Endometrium (tissue), 2 donors: ENCODE results near the gene KRTAP10-7.
"Not testable (repeated sequence)": the region's sequence is repeated elsewhere in the genome, so short reads cannot be mapped to it uniquely, and the experiment has no call there.

Experiments used
- FAIRE-seq: peaks from 2 replicates; lab custom pipeline; 2012; peaks lifted over from hg19 to GRCh38; lab: Jason Lieb, UNC
- donor health status: control.
- donor health status: control.

The KRTAP10-7 gene

DNA sequence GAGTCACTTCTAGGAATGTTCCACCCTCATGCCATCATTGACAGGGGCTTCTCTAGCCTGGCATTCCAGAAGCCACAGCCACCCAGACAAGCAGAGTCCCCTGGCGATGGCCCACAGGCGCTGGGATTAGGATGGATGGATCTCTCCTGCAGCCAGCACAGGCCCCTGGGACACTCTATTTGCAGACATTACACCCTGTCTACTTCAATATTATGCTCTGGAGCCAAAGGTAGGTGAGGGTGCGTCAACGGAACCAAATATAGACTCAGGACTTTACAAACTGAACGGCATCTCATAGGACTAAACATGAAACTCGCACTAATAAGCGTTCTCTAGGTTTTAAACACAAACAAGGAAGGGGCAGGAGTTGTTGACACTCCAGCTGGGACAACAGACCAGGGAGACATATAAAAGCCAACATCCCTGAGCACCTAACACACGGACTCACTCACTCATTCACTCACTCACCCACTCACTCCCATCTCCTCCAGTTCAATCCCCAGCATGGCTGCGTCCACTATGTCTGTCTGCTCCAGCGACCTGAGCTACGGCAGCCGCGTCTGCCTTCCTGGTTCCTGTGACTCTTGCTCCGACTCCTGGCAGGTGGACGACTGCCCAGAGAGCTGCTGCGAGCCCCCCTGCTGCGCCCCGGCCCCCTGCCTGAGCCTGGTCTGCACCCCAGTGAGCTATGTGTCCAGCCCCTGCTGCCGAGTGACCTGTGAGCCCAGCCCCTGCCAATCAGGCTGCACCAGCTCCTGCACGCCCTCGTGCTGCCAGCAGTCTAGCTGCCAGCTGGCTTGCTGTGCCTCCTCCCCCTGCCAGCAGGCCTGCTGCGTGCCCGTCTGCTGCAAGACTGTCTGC is at the start of gene KRTAP10-7:
TSS of gene KRTAP10-7 (plus strand) at position 480 of the 861 bp plus-strand sequence. CDS start at position 505, 25 bp downstream.
- not testable (repeated sequence) for FAIRE-seq

- no peak for FAIRE-seq
These were observed 49.6 kb upstream of the KRTAP10-7 start for GRCh38 chr21:44550807-44551206.

DNA sequence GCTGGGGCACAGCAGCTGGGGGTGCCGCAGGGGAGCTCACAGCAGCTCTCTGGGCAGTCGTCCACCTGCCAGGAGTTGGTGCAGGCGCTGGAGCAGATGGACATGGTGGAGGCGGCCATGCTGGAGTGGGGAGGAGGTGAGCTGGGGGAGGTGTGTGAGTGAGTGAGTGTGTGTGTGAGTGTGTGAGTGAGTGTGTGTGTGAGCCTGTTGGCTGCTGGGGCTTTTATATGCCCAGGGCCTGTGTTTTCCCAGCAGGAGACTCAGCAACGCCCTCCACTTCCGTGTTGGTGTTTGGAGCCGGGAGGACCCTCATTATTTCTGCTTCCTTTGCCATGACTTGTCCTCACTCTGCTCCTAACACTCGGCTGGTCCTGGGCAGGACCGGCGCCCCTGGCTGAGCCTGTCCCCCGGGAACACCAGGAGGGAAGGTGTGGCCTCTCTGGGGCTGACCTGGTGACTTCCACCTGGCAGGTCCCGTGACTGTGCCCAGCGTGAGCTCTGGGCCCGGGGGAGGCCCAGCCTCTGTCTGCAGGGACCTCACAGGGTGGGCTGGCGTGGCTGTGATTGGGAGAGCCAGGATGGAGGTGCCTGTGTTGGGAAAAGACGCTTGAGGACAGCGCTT is 48.9 kb upstream of the KRTAP10-7 start, which contains the start of gene KRTAP10-2:
TSS of gene KRTAP10-2 (minus strand) at position 166 of the 622 bp plus-strand sequence. CDS start at position 119, 47 bp downstream.
- FAIRE-seq: no peak

DNA sequence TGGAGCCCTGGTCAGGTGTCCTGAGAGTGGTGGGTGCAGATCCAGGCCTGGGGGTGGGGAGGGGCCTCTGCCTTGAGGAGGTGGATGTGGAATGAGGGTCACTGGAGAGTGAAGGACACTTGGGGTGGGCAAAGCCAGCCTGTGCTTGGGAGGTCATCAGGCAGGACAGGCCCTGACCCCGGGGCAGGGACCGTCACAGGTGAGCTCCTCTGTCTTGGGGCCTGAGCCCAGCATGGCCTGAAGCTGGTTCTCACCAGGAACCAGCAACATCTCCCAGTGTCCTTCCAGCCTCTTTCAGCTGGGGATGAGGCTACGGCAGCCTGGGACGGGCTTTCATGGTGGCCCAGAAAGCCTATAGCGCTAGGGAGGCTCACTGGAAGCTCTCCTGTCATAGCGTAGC is 48.3 kb upstream of the KRTAP10-7 start:
- no peak for FAIRE-seq

GRCh38 chr21:44552681-44553080 is 47.7 kb upstream of the KRTAP10-7 start:
- FAIRE-seq: no peak

DNA sequence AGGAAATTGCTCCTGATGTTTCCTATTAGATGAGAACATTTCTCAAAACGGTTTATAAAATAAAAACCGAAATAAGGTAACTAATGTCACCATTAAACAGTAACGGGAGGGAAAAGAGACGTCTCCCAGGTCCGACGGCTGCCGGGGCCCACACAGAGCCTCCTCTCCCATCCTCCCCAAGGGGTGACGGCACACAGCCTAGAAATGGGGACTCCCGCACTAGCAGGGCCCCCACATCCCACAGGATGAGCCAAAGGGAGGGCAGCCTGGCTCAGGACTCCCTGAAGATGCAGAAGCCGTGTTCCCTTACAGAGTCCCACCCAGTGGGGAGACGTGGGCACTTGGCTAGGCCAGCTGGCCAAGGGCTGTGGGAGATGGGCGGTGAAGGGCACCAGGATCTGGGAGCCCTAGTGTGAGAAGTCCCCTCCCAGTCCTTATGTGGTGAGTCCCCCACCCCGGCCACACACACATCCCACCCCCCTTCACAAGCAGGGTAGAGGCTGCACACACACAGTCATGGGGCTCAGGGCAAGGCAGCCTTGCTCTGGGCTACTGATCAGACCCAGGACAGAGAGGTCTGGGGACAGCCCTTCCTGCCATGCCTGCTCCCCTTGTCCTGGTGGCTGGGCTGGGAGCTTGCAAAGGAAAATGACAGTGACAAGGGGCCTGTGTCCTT is 45.1 kb upstream of the KRTAP10-7 start:
- no peak for FAIRE-seq

GRCh38 chr21:44556879-44557278 is 43.5 kb upstream of the KRTAP10-7 start:
- no peak for FAIRE-seq

DNA sequence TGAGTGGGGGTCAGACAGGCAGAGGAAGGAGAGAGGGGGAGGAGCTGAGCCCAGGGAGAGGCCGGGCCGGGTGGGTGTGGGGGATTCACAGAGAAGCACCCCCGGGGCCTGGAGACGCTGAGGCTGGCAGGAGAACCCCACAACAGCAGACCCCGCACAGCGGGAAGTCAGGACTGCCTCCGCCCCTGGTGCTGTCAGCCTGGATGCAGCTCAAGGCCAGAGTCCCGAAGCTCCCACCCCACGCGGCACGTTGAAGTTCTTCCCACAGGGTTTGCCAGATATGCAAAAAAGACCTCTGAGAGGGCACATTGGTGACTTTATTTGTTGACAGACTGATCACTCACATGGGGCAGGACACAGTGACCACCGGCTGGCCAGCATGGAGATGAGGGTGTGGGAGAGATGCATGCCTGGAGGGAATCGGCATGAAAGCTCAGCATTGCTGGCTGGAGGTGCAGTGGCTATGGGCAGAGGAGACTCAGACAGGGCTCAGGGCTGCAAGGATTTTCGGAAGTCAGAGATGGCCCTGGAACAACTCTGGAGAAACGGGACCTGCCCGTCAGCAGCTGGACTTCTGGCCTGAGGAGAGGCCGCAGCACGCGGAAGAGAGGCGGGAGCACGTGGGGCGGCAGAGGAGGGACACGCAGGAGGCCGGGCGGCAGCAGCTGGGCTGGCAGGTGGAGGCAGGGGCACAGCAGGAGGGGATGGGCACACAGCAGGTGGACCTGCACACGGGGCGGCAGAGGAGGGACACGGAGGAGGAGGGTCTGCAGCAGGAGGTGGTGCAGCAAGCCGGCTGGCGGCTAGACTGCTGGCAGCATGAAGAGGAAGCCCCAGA is 42.7 kb upstream of the KRTAP10-7 start:
- no peak for FAIRE-seq

DNA sequence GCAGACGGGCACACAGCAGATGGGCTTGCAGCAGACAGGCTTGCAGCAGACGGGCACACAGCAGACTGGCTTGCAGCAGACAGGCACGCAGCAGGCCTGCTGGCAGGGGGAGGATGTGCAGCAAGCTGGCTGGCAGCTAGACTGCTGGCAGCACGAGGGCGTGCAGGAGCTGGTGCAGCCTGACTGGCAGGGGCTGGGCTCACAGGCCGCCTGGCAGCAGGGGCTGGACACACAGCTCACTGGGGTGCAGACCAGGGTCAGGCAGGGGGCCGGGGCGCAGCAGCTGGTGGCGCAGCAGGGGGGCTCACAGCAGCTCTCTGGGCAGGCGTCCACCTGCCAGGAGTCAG is 42.1 kb upstream of the KRTAP10-7 start:
- FAIRE-seq: not testable (repeated sequence)

GRCh38 chr21:44558695-44559094 is 41.7 kb upstream of the KRTAP10-7 start, which contains the start of gene KRTAP10-3:
KRTAP10-3 (minus strand) TSS chr21:44558795; CDS start chr21:44558715, 80 bp downstream.
- no peak for FAIRE-seq

DNA sequence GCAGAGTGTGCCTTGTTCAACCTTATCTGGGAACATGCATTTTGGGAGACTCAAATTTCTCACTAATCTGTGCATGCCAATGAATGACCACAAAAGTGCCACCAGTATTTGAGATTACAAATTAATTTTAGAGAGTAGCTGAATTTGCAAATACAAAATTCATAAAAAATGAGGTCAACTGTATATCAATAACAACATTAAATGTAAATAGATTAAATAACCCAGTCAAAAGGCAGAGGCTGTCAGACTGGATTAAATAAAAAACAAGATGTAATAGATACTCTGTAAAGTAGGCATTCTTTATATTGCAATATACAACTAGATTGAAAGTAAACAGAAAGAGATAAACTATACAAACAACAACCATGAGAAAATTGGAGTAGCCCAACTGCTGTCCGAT is 36.3 kb upstream of the KRTAP10-7 start:
- no peak for FAIRE-seq

DNA sequence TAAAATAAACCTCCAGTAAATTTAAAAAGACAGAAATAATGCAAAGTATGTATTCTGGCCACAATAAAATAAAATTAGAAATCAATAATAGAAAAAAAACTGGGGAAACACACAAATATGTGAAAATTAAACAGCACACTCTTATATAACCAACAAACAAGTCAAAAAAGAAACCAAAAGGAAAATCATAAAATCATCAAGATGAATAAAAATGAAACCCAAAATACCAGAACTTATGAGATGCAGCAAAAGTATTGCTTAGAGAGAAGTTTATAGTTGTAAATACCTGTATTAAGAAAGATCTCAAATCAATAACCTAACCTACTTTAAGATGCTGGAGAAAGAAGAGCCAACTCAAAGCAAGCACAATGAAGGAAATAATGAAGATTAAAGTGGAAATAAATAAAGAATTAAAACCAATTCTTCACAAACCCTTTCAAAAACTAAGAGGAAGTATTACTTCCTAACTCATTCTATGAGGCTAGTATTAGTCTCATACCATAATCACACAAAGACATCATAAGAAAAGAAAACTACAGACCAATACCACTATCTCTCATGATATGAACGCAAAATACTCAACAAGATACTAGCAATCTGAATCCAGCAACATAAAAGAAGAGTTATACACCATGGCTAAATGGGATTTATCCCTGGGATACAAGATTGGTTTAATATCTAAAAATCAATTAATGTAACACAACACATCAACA is 35.4 kb upstream of the KRTAP10-7 start:
- FAIRE-seq: no peak

DNA sequence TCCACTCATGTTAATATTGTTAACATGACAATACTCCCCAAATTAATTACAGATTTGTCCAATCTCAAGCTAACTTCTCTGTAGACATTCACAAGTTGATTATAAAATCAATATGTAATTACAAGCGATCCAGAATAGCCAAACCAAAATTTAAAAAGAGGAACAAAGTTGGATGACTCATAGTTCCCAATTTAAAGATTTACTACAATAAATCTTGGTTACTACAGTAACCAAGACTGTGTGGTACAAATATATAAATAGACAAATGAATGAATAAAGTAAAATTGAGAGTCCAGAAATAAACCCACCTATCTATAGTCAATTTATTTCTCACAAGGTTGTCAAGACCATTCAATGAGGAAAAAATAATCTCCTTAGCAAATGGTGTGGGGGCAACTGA is 34.0 kb upstream of the KRTAP10-7 start:
- no peak for FAIRE-seq

DNA sequence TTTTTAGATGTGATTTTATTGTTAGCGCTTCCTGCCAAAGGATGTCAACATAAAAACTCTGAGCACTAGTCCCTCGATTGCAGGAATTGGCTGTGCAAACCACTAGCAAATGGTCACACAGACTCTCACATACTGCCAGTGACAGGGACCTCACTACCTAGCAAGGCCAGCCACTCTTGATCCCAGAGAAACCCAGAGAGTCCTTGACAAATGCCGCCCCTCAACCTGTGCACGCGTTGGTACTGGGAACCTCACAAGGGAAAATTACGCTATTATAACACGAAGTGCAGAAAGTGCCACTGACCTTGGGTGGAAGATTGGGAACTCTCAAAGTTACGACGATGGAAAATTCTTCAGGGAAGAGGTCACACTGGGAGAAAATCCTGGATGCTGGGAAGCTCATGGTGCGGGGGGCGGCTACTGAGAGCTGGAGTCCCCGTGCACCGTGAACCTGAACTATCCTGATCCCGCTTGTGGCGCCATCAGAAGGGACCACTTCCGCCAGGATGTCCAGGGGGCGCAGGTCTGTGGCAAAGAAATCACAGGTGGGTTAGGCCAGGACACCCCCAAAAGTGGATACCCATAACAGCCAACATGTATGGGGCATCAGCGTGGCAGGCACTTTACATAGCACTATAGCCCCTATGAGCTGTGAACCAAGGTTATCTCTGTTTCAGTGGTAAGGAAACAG is 32.8 kb upstream of the KRTAP10-7 start:
- FAIRE-seq: no peak

DNA sequence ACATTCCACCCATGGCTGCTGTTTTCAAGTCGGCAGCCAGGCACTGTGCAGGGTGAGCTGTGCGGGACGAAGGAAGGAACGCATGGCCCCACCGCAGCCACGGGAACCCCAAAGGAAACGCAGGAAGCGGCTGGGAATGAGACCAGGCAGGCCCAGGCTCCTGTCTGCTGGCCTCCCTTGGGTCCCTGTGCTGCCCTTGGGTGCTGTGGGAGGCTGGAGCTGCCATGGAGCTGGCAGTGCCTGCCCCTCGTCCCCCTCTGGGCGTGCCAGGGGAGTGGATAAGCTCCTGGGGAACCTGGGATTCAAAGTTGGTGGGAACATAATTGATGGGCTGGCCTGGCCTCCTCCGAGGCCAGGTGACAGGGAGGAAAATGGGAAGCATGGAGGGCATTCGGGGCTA is 32.1 kb upstream of the KRTAP10-7 start:
- no peak for FAIRE-seq

GRCh38 chr21:44568667-44569556 is 31.5 kb upstream of the KRTAP10-7 start:
- no peak for FAIRE-seq

- no peak for FAIRE-seq
These were observed 30.4 kb upstream of the KRTAP10-7 start for GRCh38 chr21:44569861-44570517.

- no peak for FAIRE-seq
These were observed 29.1 kb upstream of the KRTAP10-7 start for GRCh38 chr21:44571296-44571695.
